B cell (primary cell): Measurements from ENCODE around the gene NUP62. TPM values are rescaled to one million over a fixed set of nuclear protein-coding genes. Genes with fewer than 3 reads are reported as not detected.

Experiments
- ATAC-seq: fragments of 200-7000 bp; cut with Tn5 transposase; one replicate; pipeline ENCODE4 v1.10.0; 2021; ENCODE audit warnings: low read depth, mild to moderate bottlenecking, moderate number of reproducible peaks, moderate library complexity
- CTCF ChIA-PET: fragments of 350-600 bp; sonication (Branson Sonifier 250); formaldehyde crosslinking; loops from one replicate; lab custom pipeline; 2021; ENCODE audit warnings: antibody characterized with exemption, inconsistent platforms; lab: Charles Lee
- POLR2A ChIA-PET: fragments of 350-600 bp; sonication (Branson Sonifier 250); formaldehyde crosslinking; loops from one replicate; lab custom pipeline; 2021; ENCODE audit warnings: antibody characterized with exemption; lab: Charles Lee
- DNase-seq: peaks from one replicate; pipeline ENCODE4 v3.0.0; 2013
- H2AFZ ChIP-seq: 2 replicates; pipeline ENCODE4 v1.6.1; 2012; ENCODE audit warnings: mild to moderate bottlenecking, low read depth, low read length; ENCODE audit not compliant: insufficient read depth, poor library complexity, severe bottlenecking
- H3K27ac ChIP-seq, 2 donors: 1 replicate in 1 of 2; 2 replicates in 1 of 2; pipeline ENCODE4 v1.5.1; 2012 to 2013; ENCODE audit warnings: low read length in 2 of 2, mild to moderate bottlenecking in 2 of 2, moderate library complexity in 1 of 2
- H3K27me3 ChIP-seq, 4 experiments: fragments of 200-600 bp in 1 of 4; sonication (generic) in 1 of 4; replicated peaks in 1 of 4; 1 replicate in 2 of 4; 2 replicates in 2 of 4; pipeline versions ENCODE4 v1.6.1 to v1.7.0; 2013 to 2016; ENCODE audit warnings: low read length in 3 of 4, mild to moderate bottlenecking in 2 of 4, mixed read lengths in 1 of 4, moderate library complexity in 1 of 4; ENCODE audit not compliant: insufficient read depth in 4 of 4, control insufficient read depth in 3 of 4; ENCODE audit errors: control extremely low read depth in 1 of 4
- H3K36me3 ChIP-seq, 2 experiments: replicated peaks in 1 of 2; 1 replicate in 1 of 2; 2 replicates in 1 of 2; pipeline versions ENCODE4 v1.6.1 to v1.7.1; 2013; ENCODE audit warnings: low read length in 1 of 2; ENCODE audit not compliant: insufficient read depth in 2 of 2, control insufficient read depth in 1 of 2; ENCODE audit errors: control extremely low read depth in 1 of 2, extremely low read depth in 1 of 2
- H3K4me1 ChIP-seq, 2 donors: fragments of 200-600 bp in 1 of 2; sonication (generic) in 1 of 2; 1 replicate in 1 of 2; 2 replicates in 1 of 2; pipeline versions ENCODE4 v1.5.1 to v1.6.1; 2013 to 2017; ENCODE audit warnings: low read length in 2 of 2; ENCODE audit not compliant: control insufficient read depth in 2 of 2, insufficient read depth in 2 of 2
- H3K4me2 ChIP-seq: replicated peaks from 2 replicates; pipeline ENCODE3; 2012; ENCODE audit warnings: mild to moderate bottlenecking, low read depth, low read length; ENCODE audit not compliant: poor library complexity, severe bottlenecking
- H3K4me3 ChIP-seq, 5 experiments: fragments of 200-600 bp in 1 of 5; sonication (generic) in 1 of 5; 1 replicate in 3 of 5; 2 replicates in 2 of 5; pipeline versions ENCODE4 v1.5.1 to v1.7.0; 2011 to 2016; ENCODE audit warnings: low read length in 4 of 5, mild to moderate bottlenecking in 4 of 5, low read depth in 2 of 5, control low read depth in 1 of 5, moderate library complexity in 1 of 5; ENCODE audit not compliant: insufficient read depth in 1 of 5; ENCODE audit errors: control extremely low read depth in 1 of 5, extremely low read depth in 1 of 5
- H3K79me2 ChIP-seq: fragments of 200-600 bp; sonication (generic); one replicate; pipeline ENCODE4 v1.6.0; 2016; ENCODE audit warnings: low read length; ENCODE audit not compliant: control insufficient read depth, insufficient read depth
- H3K9ac ChIP-seq: fragments of 200-600 bp; sonication (generic); 2 replicates; pipeline ENCODE4 v1.6.1; 2017; ENCODE audit warnings: mild to moderate bottlenecking, low read length, moderate library complexity
- H3K9me3 ChIP-seq, 3 donors: one replicate each; pipeline versions ENCODE4 v1.6.1 to v1.7.1; 2013; ENCODE audit warnings: low read length in 2 of 3; ENCODE audit not compliant: control insufficient read depth in 2 of 3, insufficient read depth in 1 of 3; ENCODE audit errors: control extremely low read depth in 1 of 3
- H4K20me1 ChIP-seq: 2 replicates; pipeline ENCODE4 v1.6.0; 2012; ENCODE audit warnings: mild to moderate bottlenecking, low read length; ENCODE audit not compliant: insufficient read depth, control insufficient read depth, poor library complexity, severe bottlenecking
- H3K27ac Mint-ChIP-seq: one replicate; pipeline ENCODE4 v1.8.0; 2021; ENCODE audit warnings: mixed read lengths
- H3K27me3 Mint-ChIP-seq: one replicate; pipeline ENCODE4 v1.8.0; 2021; ENCODE audit warnings: mixed read lengths
- H3K4me1 Mint-ChIP-seq: one replicate; pipeline ENCODE4 v1.8.0; 2021; ENCODE audit warnings: mixed read lengths
- H3K4me3 Mint-ChIP-seq: one replicate; pipeline ENCODE4 v1.8.0; 2021; ENCODE audit warnings: mixed read lengths
- H3K9me3 Mint-ChIP-seq: one replicate; pipeline ENCODE4 v1.8.0; 2022; ENCODE audit warnings: mixed read lengths; ENCODE audit not compliant: insufficient read depth
- EZH2 ChIP-seq: IDR thresholded peaks from 2 replicates; pipeline ENCODE4 v1.6.1; 2012; ENCODE audit warnings: borderline replicate concordance, low read depth, mild to moderate bottlenecking, moderate library complexity, low read length; ENCODE audit not compliant: insufficient read depth, poor library complexity, severe bottlenecking
- WGBS: methylation state at CpG from one replicate; pipeline ENCODE4 v1.1.5; 2013; ENCODE audit warnings: missing lambda C conversion rate; ENCODE audit not compliant: insufficient coverage; 5-methylcytosine and 5-hydroxymethylcytosine counted together
- intact Hi-C: fragments of 100-400 bp; cut with micrococcal nuclease; formaldehyde crosslinking; loops from one replicate; pipeline ENCODE4 v1.10.0; 2022
- polyA plus RNA-seq: library from polyadenylated mRNA; depleted of rRNA; stranded (reverse); fragments of >200 nt; gene quantifications from 2 replicates; pipeline ENCODE4 v1.2.3, GENCODE V29; 2012
- total RNA-seq, 2 donors: library from RNA; stranded (reverse); fragments of 120-200 nt in 1 of 2; gene quantifications; 1 replicate in 1 of 2; 2 replicates in 1 of 2; pipeline versions ENCODE4 v1.2.3 to v1.2.4, GENCODE V29; 2013 to 2022
- TF ChIP-seq, protein P1 (sequence below): fragments of 200-600 bp; IDR thresholded peaks from one replicate; pipeline ENCODE4 v1.8.0; 2022; ENCODE audit warnings: antibody characterized with exemption, mild to moderate bottlenecking

The NUP62 gene
- total and polyA plus RNA-seq, 2 donors (not counting 1 experiment from before 2014, with no cell fraction given) = 25.2 to 75.7 TPM

DNA sequence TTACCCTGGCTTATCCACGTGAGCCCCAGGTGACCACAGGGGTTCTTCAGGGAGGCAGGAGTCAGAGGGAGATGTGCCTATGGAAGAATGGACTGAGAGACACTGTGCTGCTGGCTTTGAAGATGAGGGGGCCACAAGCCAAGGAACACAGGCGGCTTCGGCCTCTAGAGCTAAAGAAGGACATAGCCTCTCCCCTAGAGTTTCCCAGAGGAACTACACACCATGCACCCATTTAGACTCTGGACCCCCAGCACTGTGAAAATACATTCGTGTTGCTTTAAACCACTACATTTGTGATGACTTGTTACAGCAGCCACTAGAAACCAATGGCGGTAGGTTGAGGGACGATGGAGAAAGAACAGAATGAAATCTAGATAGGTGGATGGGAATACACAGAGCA, 14.0 kb downstream of the NUP62 start:
- TF ChIP-seq EZH2 = no peak
- TF ChIP-seq, protein P1, sequence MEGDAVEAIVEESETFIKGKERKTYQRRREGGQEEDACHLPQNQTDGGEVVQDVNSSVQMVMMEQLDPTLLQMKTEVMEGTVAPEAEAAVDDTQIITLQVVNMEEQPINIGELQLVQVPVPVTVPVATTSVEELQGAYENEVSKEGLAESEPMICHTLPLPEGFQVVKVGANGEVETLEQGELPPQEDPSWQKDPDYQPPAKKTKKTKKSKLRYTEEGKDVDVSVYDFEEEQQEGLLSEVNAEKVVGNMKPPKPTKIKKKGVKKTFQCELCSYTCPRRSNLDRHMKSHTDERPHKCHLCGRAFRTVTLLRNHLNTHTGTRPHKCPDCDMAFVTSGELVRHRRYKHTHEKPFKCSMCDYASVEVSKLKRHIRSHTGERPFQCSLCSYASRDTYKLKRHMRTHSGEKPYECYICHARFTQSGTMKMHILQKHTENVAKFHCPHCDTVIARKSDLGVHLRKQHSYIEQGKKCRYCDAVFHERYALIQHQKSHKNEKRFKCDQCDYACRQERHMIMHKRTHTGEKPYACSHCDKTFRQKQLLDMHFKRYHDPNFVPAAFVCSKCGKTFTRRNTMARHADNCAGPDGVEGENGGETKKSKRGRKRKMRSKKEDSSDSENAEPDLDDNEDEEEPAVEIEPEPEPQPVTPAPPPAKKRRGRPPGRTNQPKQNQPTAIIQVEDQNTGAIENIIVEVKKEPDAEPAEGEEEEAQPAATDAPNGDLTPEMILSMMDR = no peak
- peaks cover 62% of the 10 kb centered on the region for H3K4me1 Mint-ChIP-seq
- H3K9me3 ChIP-seq = peaks cover 0 to 3% (median 0%) of the 10 kb centered on the region in 3 donors
- intact Hi-C loops = no loop called here
- no peaks in the 10 kb centered on the region for H3K27me3 ChIP-seq
- no peak overlapping the region for H3K27ac ChIP-seq
- H4K20me1 ChIP-seq = peaks cover 43% of the 10 kb centered on the region
- H3K9ac ChIP-seq = no peak overlapping the region
- POLR2A ChIA-PET = interaction anchor here (0.7 kb wide), 1 partner anchor 70 kb away, joined by 4 read pairs; no protein-coding TSS in a partner anchor
- H3K36me3 ChIP-seq = peaks cover 0 to 49% of the 10 kb centered on the region in 2 experiments
- H3K9me3 Mint-ChIP-seq = no peaks in the 10 kb centered on the region
- H3K4me3 ChIP-seq = no peak overlapping the region
- H3K4me1 ChIP-seq = peaks cover 15 to 21% of the 10 kb centered on the region in 2 donors
- 100% methylated on average over 5 of the region's 6 CpGs for WGBS
- no peak for ATAC-seq
- CTCF ChIA-PET = interaction anchor here (2.4 to 3.4 kb wide), 2 partner anchors 8 to 70 kb away, joined by 6 to 7 read pairs; no protein-coding TSS in a partner anchor
- H3K79me2 ChIP-seq = peaks cover 59% of the 10 kb centered on the region
- H3K27ac Mint-ChIP-seq = peak overlapping the region; percentile 75
- no peak for DNase-seq
- no peaks in the 10 kb centered on the region for H3K27me3 Mint-ChIP-seq
- no peak overlapping the region for H3K4me2 ChIP-seq
- no peak overlapping the region for H2AFZ ChIP-seq
- peak overlapping the region; percentile 63 for H3K4me3 Mint-ChIP-seq

GRCh38 chr19:49913720-49914119, 15.6 kb downstream of the NUP62 start:
- H3K27me3 ChIP-seq = no peaks in the 10 kb centered on the region
- H3K27ac ChIP-seq = no peak overlapping the region
- CTCF ChIA-PET = interaction anchor here (0.8 to 3.7 kb wide), 2 partner anchors 17 to 24 kb away, joined by 3 to 16 read pairs; partner anchors contain the start of gene IL4I1
- POLR2A ChIA-PET = interaction anchor here (1.1 kb wide), 1 partner anchor 20 kb away, joined by 3 read pairs; no protein-coding TSS in a partner anchor
- H3K9me3 Mint-ChIP-seq = no peaks in the 10 kb centered on the region
- peaks cover 0 to 53% of the 10 kb centered on the region in 2 experiments for H3K36me3 ChIP-seq
- peaks cover 38% of the 10 kb centered on the region for H4K20me1 ChIP-seq
- no peak for DNase-seq
- intact Hi-C loops = no loop called here
- no peaks in the 10 kb centered on the region for H3K27me3 Mint-ChIP-seq
- H3K4me3 Mint-ChIP-seq = no peak overlapping the region
- 91% methylated on average over 9 of the region's 10 CpGs for WGBS
- H3K4me2 ChIP-seq = no peak overlapping the region
- peaks cover 17 to 28% of the 10 kb centered on the region in 2 donors for H3K4me1 ChIP-seq
- H3K4me3 ChIP-seq = no peak overlapping the region
- H3K27ac Mint-ChIP-seq = peak overlapping the region; percentile 59
- no peak for ATAC-seq
- peaks cover 0 to 3% (median 0%) of the 10 kb centered on the region in 3 donors for H3K9me3 ChIP-seq
- peaks cover 46% of the 10 kb centered on the region for H3K79me2 ChIP-seq
- peaks cover 66% of the 10 kb centered on the region for H3K4me1 Mint-ChIP-seq
- no peak overlapping the region for H2AFZ ChIP-seq
- TF ChIP-seq, protein P1 = no peak
- TF ChIP-seq EZH2 = no peak
- no peak overlapping the region for H3K9ac ChIP-seq
